Kidney epithelial cell (primary cell): Measurements from ENCODE around the gene ATP6V0B. TPM values are rescaled to one million over a fixed set of nuclear protein-coding genes. Genes with fewer than 3 reads are reported as not detected.

Experiments
- DNase-seq: peaks from one replicate; pipeline ENCODE4 v3.0.0-alpha.2; 2010; ENCODE audit warnings: low read depth
- H3K27me3 ChIP-seq: 2 replicates; pipeline ENCODE4 v1.6.0; 2011; ENCODE audit warnings: low read length; ENCODE audit not compliant: control insufficient read depth, insufficient read depth
- H3K36me3 ChIP-seq: 2 replicates; pipeline ENCODE4 v1.5.1; 2011; ENCODE audit warnings: low read length; ENCODE audit not compliant: control insufficient read depth, insufficient read depth
- H3K4me3 ChIP-seq: 2 replicates; pipeline ENCODE4 v1.5.1; 2011; ENCODE audit warnings: low read depth, mild to moderate bottlenecking, control low read depth, low read length
- total RNA-seq: library from RNA; depleted of rRNA; stranded (reverse); fragments of >200 nt; gene quantifications from 2 replicates; pipeline ENCODE4 v1.2.3, GENCODE V29; 2015
- TF ChIP-seq, protein P1 (sequence below): IDR thresholded peaks from 2 replicates; pipeline ENCODE4 v1.5.1; 2011; ENCODE audit warnings: mild to moderate bottlenecking, moderate library complexity, low read length, control low read depth, inconsistent platforms; ENCODE audit not compliant: insufficient read depth, poor library complexity, severe bottlenecking

Gene ATP6V0B
- total RNA-seq, 1 donor from 2014 or later = 308 TPM

DNA sequence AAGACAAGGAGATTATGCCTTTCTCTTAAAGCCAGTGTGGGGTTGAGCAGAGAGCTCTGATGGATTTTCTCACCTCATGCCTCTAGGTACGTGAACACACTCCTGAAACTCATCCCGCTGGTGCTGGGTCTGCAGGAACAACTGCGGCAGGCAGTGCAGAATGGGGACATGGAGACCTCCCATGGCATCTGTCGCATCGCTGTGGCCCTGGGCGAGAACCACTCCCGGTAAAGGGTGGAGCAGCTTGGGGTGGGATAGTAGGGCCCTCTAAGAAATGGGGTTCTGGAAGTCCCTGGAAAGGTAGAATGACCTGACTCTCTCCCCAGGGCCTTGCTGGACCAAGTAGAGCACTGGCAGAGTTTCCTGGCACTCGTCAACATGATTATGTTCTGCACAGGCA lies 18.5 kb upstream of the ATP6V0B start:
- no peaks in the 10 kb centered on the region for H3K27me3 ChIP-seq
- no peak for DNase-seq
- peaks cover 2% of the 10 kb centered on the region for H3K36me3 ChIP-seq
- TF ChIP-seq, protein P1, sequence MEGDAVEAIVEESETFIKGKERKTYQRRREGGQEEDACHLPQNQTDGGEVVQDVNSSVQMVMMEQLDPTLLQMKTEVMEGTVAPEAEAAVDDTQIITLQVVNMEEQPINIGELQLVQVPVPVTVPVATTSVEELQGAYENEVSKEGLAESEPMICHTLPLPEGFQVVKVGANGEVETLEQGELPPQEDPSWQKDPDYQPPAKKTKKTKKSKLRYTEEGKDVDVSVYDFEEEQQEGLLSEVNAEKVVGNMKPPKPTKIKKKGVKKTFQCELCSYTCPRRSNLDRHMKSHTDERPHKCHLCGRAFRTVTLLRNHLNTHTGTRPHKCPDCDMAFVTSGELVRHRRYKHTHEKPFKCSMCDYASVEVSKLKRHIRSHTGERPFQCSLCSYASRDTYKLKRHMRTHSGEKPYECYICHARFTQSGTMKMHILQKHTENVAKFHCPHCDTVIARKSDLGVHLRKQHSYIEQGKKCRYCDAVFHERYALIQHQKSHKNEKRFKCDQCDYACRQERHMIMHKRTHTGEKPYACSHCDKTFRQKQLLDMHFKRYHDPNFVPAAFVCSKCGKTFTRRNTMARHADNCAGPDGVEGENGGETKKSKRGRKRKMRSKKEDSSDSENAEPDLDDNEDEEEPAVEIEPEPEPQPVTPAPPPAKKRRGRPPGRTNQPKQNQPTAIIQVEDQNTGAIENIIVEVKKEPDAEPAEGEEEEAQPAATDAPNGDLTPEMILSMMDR = no peak
- H3K4me3 ChIP-seq = no peak overlapping the region

DNA sequence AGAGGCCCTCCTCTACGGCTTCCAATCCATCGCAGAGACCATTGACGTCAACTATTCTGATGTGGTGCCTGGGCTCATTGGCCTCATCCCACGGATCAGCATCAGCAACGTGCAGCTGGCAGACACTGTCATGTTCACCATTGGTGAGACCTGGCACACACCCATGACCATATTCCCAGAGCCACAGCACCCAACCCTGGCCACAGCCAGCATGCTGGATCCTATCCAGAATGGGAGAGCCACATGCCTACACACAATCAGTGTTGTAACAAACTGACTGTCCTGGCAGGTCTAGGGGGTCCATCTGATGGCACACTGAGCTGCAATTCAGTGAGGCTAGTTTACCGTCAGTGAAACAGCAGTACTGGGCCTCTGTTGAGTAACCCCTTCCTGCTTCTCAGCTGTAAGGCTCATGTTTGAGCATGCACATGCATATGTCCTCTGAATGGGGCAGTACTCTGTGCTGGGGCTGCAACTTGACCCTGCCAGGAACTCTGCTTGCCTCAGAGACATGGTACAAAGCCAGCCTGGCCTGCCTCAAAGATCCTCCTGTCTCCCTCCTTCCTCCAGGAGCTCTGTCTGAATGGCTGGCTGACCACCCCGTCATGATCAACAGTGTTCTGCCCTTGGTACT lies 17.2 kb upstream of the ATP6V0B start:
- H3K4me3 ChIP-seq = no peak overlapping the region
- TF ChIP-seq, protein P1 = no peak
- no peak for DNase-seq
- H3K36me3 ChIP-seq = peaks cover 2% of the 10 kb centered on the region
- H3K27me3 ChIP-seq = no peaks in the 10 kb centered on the region

DNA sequence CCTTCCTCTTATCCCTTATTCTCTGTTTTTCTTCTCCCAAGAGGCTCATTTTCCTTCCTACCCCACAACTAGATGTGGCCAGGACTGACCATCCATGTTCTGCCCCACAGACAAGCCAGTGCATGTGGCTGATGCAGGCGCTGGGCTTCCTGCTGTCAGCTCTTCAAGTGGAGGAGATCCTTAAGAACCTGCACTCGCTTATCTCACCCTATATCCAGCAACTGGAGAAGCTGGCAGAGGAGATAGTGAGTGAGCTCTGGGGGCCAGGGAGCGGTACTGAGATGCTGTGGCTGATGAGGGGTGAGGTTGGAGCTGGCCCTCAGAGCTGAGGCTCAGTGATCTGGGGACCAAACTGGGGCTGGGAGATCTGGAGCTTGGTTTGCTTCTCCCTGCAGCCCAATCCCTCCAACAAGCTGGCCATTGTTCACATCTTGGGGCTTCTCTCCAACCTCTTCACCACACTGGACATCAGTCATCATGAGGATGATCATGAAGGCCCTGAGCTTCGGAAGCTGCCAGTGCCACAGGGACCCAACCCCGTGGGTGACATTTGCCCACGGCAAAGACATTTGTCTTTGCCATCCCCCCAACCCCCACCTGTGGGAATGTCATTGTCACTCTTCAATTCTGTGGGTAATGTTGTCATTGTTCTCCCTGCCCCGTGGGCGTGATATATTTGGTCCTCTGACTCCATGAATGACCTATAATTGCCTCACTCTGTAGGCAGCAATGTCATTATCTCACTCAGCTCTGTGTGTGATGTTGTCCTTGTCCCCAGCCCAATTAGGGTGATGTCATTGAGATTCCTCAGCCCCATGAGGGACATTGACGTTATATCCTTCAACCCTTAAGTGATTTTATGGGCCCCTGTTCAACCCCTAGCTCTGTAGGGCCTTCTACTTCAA lies 16.2 kb upstream of the ATP6V0B start:
- H3K4me3 ChIP-seq = no peak overlapping the region
- peaks cover 2% of the 10 kb centered on the region for H3K36me3 ChIP-seq
- no peak for DNase-seq
- H3K27me3 ChIP-seq = no peaks in the 10 kb centered on the region
- TF ChIP-seq, protein P1 = no peak

DNA sequence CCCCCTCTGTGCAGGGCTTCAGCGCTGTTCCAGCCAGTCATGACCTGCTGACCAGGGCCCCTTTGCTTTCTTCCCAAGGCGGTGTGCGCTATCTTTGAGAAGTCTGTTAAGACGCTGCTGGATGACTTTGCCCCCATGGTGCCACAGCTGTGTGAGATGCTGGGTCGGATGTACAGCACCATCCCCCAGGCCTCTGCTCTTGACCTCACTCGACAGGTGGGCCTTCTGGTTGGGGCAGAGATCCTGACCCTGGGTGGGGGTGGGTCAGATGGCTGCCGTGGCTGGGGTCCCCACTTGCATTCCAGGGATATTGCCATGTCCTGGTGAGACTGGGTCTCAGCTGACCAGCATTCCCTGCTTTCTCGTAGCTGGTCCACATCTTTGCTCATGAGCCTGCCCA lies 14.0 kb upstream of the ATP6V0B start:
- Histone ChIP-seq H3K4me3 (no peak overlapping the region), H3K27me3 (no peaks in the 10 kb centered on the region), H3K36me3 (peaks cover 2% of the 10 kb centered on the region)
- TF ChIP-seq, protein P1 = no peak
- no peak for DNase-seq

DNA sequence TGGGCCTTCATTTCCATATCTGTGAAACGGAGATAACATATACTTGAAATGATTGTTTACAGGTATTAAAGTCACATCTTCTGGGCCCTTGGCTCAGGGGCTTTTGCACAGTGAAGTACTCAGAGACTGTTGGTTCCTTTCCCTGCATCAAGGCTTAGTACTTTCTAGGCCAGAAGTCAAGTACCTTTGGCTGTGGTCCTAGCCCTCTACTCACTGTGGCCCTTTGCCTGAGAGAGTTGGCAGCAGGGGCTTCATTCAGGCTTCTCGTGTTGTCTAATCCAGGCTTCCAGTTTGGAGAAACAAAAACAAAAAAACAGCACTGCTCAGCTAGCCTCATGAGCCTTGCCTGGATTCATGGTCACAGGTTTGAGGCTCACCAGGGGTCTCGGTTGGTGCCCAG lies 13.1 kb upstream of the ATP6V0B start:
- Histone ChIP-seq H3K36me3 (peaks cover 2% of the 10 kb centered on the region), H3K4me3 (no peak overlapping the region), H3K27me3 (no peaks in the 10 kb centered on the region)
- TF ChIP-seq, protein P1 = no peak
- no peak for DNase-seq
